ENCODE results near the gene LRRC23.
A peak's percentile ranks its signal among the peaks of the same experiment; 100 is the strongest.
"Not testable (repeated sequence)": the region's sequence is repeated elsewhere in the genome, so short reads cannot be mapped to it uniquely, and the experiment has no call there.

Gene LRRC23

GRCh38 chr12:6879824-6880223 is 24.8 kb upstream of the LRRC23 start:
- H3K9me3 ChIP-seq (ENCODE audit: control insufficient read depth, insufficient read depth, low read length); H3K4me3 ChIP-seq (ENCODE audit: low read depth, low read length); H3K4me1 ChIP-seq (ENCODE audit: control insufficient read depth, insufficient read depth, low read length); H3K36me3 ChIP-seq (ENCODE audit: control insufficient read depth, insufficient read depth, low read length); H3K9ac ChIP-seq (ENCODE audit: low read depth, low read length); H3K27me3 ChIP-seq (ENCODE audit: control insufficient read depth, insufficient read depth, low read length): not testable (repeated sequence)

GRCh38 chr12:6883252-6883651 is 21.4 kb upstream of the LRRC23 start:
- Histone ChIP-seq H3K9ac (ENCODE audit: low read depth, low read length) (no peak overlapping the region), H3K4me1 (ENCODE audit: control insufficient read depth, insufficient read depth, low read length) (peaks cover 9% of the 10 kb centered on the region), H3K27me3 (ENCODE audit: control insufficient read depth, insufficient read depth, low read length) (no peaks in the 10 kb centered on the region), H3K9me3 (ENCODE audit: control insufficient read depth, insufficient read depth, low read length) (no peaks in the 10 kb centered on the region), H3K4me3 (ENCODE audit: low read depth, low read length) (no peak overlapping the region), H3K36me3 (ENCODE audit: control insufficient read depth, insufficient read depth, low read length) (peaks cover 7% of the 10 kb centered on the region)

- Histone ChIP-seq H3K27me3 (ENCODE audit: control insufficient read depth, insufficient read depth, low read length) (no peaks in the 10 kb centered on the region), H3K9ac (ENCODE audit: low read depth, low read length) (no peak overlapping the region), H3K36me3 (ENCODE audit: control insufficient read depth, insufficient read depth, low read length) (peaks cover 7% of the 10 kb centered on the region), H3K4me3 (ENCODE audit: low read depth, low read length) (no peak overlapping the region), H3K4me1 (ENCODE audit: control insufficient read depth, insufficient read depth, low read length) (peaks cover 13% of the 10 kb centered on the region), H3K9me3 (ENCODE audit: control insufficient read depth, insufficient read depth, low read length) (no peaks in the 10 kb centered on the region)
Observed at GRCh38 chr12:6883683-6884082, 20.9 kb upstream of the LRRC23 start.

- Histone ChIP-seq H3K9ac (ENCODE audit: low read depth, low read length) (no peak overlapping the region), H3K4me1 (ENCODE audit: control insufficient read depth, insufficient read depth, low read length) (peaks cover 13% of the 10 kb centered on the region), H3K4me3 (ENCODE audit: low read depth, low read length) (no peak overlapping the region), H3K27me3 (ENCODE audit: control insufficient read depth, insufficient read depth, low read length) (no peaks in the 10 kb centered on the region), H3K9me3 (ENCODE audit: control insufficient read depth, insufficient read depth, low read length) (no peaks in the 10 kb centered on the region), H3K36me3 (ENCODE audit: control insufficient read depth, insufficient read depth, low read length) (peaks cover 7% of the 10 kb centered on the region)
Observed at GRCh38 chr12:6884539-6884938, 20.1 kb upstream of the LRRC23 start.

GRCh38 chr12:6886206-6886999 is 18.2 kb upstream of the LRRC23 start:
- not testable (repeated sequence) for H3K9ac ChIP-seq (ENCODE audit: low read depth, low read length); H3K27me3 ChIP-seq (ENCODE audit: control insufficient read depth, insufficient read depth, low read length); H3K9me3 ChIP-seq (ENCODE audit: control insufficient read depth, insufficient read depth, low read length); H3K36me3 ChIP-seq (ENCODE audit: control insufficient read depth, insufficient read depth, low read length); H3K4me3 ChIP-seq (ENCODE audit: low read depth, low read length)
- peaks cover 18% of the 10 kb centered on the region for H3K4me1 ChIP-seq (ENCODE audit: control insufficient read depth, insufficient read depth, low read length)

GRCh38 chr12:6887460-6887859 is 17.2 kb upstream of the LRRC23 start:
- peaks cover 7% of the 10 kb centered on the region for H3K36me3 ChIP-seq (ENCODE audit: control insufficient read depth, insufficient read depth, low read length)

GRCh38 chr12:6888360-6888759 is 16.3 kb upstream of the LRRC23 start:
- H3K4me1 ChIP-seq (ENCODE audit: control insufficient read depth, insufficient read depth, low read length) = peaks cover 18% of the 10 kb centered on the region

More at GRCh38 chr12:6887460-6887859, 17.2 kb upstream of the LRRC23 start:
- H3K9me3 ChIP-seq (ENCODE audit: control insufficient read depth, insufficient read depth, low read length) = no peaks in the 10 kb centered on the region
- no peak overlapping the region for H3K4me3 ChIP-seq (ENCODE audit: low read depth, low read length)
- H3K4me1 ChIP-seq (ENCODE audit: control insufficient read depth, insufficient read depth, low read length) = peaks cover 18% of the 10 kb centered on the region
- H3K9ac ChIP-seq (ENCODE audit: low read depth, low read length) = no peak overlapping the region
- no peaks in the 10 kb centered on the region for H3K27me3 ChIP-seq (ENCODE audit: control insufficient read depth, insufficient read depth, low read length)

GRCh38 chr12:6888794-6889193 is 15.8 kb upstream of the LRRC23 start:
- not testable (repeated sequence) for H3K27me3 ChIP-seq (ENCODE audit: control insufficient read depth, insufficient read depth, low read length); H3K9me3 ChIP-seq (ENCODE audit: control insufficient read depth, insufficient read depth, low read length); H3K4me3 ChIP-seq (ENCODE audit: low read depth, low read length); H3K36me3 ChIP-seq (ENCODE audit: control insufficient read depth, insufficient read depth, low read length); H3K9ac ChIP-seq (ENCODE audit: low read depth, low read length)
- peaks cover 18% of the 10 kb centered on the region for H3K4me1 ChIP-seq (ENCODE audit: control insufficient read depth, insufficient read depth, low read length)

More at GRCh38 chr12:6888360-6888759, 16.3 kb upstream of the LRRC23 start:
- Histone ChIP-seq H3K4me3 (ENCODE audit: low read depth, low read length) (no peak overlapping the region), H3K9me3 (ENCODE audit: control insufficient read depth, insufficient read depth, low read length) (no peaks in the 10 kb centered on the region), H3K27me3 (ENCODE audit: control insufficient read depth, insufficient read depth, low read length) (no peaks in the 10 kb centered on the region), H3K36me3 (ENCODE audit: control insufficient read depth, insufficient read depth, low read length) (peaks cover 5% of the 10 kb centered on the region), H3K9ac (ENCODE audit: low read depth, low read length) (no peak overlapping the region)

- not testable (repeated sequence) for H3K36me3 ChIP-seq (ENCODE audit: control insufficient read depth, insufficient read depth, low read length); H3K27me3 ChIP-seq (ENCODE audit: control insufficient read depth, insufficient read depth, low read length); H3K9me3 ChIP-seq (ENCODE audit: control insufficient read depth, insufficient read depth, low read length)
- Histone ChIP-seq H3K9ac (ENCODE audit: low read depth, low read length) (peak overlapping the region; percentile 79), H3K4me1 (ENCODE audit: control insufficient read depth, insufficient read depth, low read length) (peaks cover 18% of the 10 kb centered on the region), H3K4me3 (ENCODE audit: low read depth, low read length) (peak overlapping the region; percentile 31)
Observed at GRCh38 chr12:6889775-6890573, 14.6 kb upstream of the LRRC23 start.

- Histone ChIP-seq H3K4me1 (ENCODE audit: control insufficient read depth, insufficient read depth, low read length) (peaks cover 18% of the 10 kb centered on the region), H3K36me3 (ENCODE audit: control insufficient read depth, insufficient read depth, low read length) (no peaks in the 10 kb centered on the region), H3K4me3 (ENCODE audit: low read depth, low read length) (peak overlapping the region; percentile 56)
Observed at GRCh38 chr12:6890789-6891645, 13.6 kb upstream of the LRRC23 start.

GRCh38 chr12:6891646-6892001 is 13.0 kb upstream of the LRRC23 start:
- H3K36me3 ChIP-seq (ENCODE audit: control insufficient read depth, insufficient read depth, low read length) = no peaks in the 10 kb centered on the region
- peaks cover 18% of the 10 kb centered on the region for H3K4me1 ChIP-seq (ENCODE audit: control insufficient read depth, insufficient read depth, low read length)
- H3K4me3 ChIP-seq (ENCODE audit: low read depth, low read length) = peak overlapping the region; percentile 56
- peak overlapping the region; percentile 92 for H3K9ac ChIP-seq (ENCODE audit: low read depth, low read length)
- H3K27me3 ChIP-seq (ENCODE audit: control insufficient read depth, insufficient read depth, low read length) = no peaks in the 10 kb centered on the region
- H3K9me3 ChIP-seq (ENCODE audit: control insufficient read depth, insufficient read depth, low read length) = no peaks in the 10 kb centered on the region

More at GRCh38 chr12:6890789-6891645, 13.6 kb upstream of the LRRC23 start:
- H3K27me3 ChIP-seq (ENCODE audit: control insufficient read depth, insufficient read depth, low read length) = no peaks in the 10 kb centered on the region
- peak overlapping the region; percentile 92 for H3K9ac ChIP-seq (ENCODE audit: low read depth, low read length)
- H3K9me3 ChIP-seq (ENCODE audit: control insufficient read depth, insufficient read depth, low read length) = no peaks in the 10 kb centered on the region
